ENCODE results near the gene RNF157. TPM values are rescaled to one million over a fixed set of nuclear protein-coding genes. Genes with fewer than 3 reads are reported as not detected.

Gene RNF157
- total and polyA plus RNA-seq, 2 of the 13 experiments (the other 11 are each of a cell fraction or from before 2014, with no cell fraction given) = 0.44 to 1.5 TPM

DNA sequence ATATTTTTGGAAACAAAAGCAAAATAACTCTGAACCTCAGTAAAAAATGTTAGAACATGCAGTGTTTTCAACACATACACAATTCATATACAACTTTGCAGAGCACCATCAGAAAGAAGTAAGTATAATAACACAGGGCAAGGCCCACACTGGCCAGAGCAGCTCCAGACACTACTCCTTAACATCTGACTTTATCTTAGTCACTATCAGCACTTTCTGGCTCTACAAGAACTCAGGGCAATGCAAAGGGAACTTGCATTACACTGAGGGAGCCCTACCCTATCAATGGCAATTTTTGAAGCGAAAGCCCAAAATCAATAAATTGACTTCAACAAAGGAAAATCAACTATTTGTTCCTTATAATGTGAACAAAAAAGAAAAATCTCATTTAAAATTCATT is 16.5 kb downstream of the RNF157 start (continued):
- no peak for TF ChIP-seq FIP1L1 (IDR thresholded peaks at IDR 0.05; ENCODE audit: borderline replicate concordance, insufficient read depth, low read depth, low read length)

DNA sequence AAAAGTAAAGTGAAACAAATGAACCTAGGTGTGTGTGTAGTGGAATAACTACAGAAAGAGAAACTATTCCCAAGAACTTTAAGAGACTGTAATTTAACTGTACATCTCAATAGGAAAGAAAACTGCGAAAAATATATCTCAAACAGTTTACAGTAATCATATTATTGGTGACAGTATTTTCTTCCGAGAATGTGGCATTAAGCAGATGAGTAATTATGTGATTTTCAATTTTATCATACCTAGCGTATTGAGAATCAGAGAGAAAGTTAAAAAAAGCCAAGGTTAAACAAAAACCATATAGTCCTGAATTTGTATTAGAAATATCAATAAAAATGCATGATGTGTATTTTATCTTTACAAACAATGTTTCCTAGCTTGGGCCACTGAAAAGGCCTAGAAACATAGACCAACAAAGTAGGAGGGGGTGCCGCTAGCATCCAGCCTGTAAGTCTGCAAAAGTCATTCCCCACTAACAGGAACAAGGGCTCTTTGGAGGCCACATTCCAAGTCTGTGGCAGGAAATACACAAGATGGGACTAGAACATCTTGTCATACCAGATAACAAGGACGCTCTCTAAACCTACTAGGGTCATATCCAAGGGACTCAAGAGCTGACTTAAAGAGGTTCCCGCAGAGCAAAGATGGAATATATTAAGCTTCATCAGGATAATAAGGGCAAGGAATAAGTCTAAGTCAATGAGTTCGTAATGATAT is 20.5 kb downstream of the RNF157 start:
- WGBS (ENCODE audit: low lambda C conversion rate) = 77% methylated on average over 7 of the region's 7 CpGs
- H3K9ac ChIP-seq (ENCODE audit: insufficient read depth, low read depth, low read length) = no peak overlapping the region
- H3K9me3 ChIP-seq (ENCODE audit: low read length) = no peaks in the 10 kb centered on the region
- no peak overlapping the region for H3K4me3 ChIP-seq (replicated peaks in 1 of 3; ENCODE audit: insufficient read depth in 1 of 3, low read depth in 2 of 3, low read length in 3 of 3)
- no peaks in the 10 kb centered on the region for H4K20me1 ChIP-seq (ENCODE audit: insufficient read depth, low read length)
- peaks cover 9% of the 10 kb centered on the region for H3K4me1 ChIP-seq (ENCODE audit: insufficient read depth, low read length)
- H3K27me3 ChIP-seq (ENCODE audit: control insufficient read depth in 1 of 2, insufficient read depth in 2 of 2, low read length in 2 of 2) = no peaks in the 10 kb centered on the region
- BruUV-seq (replicated peaks) = no TSS peak
- no peak for FAIRE-seq
- no peak for TF ChIP-seq ZNF674 (CRISPR knock-in tag; IDR thresholded peaks at IDR 0.05; ENCODE audit: low read depth)
- TF ChIP-seq, protein P1, sequence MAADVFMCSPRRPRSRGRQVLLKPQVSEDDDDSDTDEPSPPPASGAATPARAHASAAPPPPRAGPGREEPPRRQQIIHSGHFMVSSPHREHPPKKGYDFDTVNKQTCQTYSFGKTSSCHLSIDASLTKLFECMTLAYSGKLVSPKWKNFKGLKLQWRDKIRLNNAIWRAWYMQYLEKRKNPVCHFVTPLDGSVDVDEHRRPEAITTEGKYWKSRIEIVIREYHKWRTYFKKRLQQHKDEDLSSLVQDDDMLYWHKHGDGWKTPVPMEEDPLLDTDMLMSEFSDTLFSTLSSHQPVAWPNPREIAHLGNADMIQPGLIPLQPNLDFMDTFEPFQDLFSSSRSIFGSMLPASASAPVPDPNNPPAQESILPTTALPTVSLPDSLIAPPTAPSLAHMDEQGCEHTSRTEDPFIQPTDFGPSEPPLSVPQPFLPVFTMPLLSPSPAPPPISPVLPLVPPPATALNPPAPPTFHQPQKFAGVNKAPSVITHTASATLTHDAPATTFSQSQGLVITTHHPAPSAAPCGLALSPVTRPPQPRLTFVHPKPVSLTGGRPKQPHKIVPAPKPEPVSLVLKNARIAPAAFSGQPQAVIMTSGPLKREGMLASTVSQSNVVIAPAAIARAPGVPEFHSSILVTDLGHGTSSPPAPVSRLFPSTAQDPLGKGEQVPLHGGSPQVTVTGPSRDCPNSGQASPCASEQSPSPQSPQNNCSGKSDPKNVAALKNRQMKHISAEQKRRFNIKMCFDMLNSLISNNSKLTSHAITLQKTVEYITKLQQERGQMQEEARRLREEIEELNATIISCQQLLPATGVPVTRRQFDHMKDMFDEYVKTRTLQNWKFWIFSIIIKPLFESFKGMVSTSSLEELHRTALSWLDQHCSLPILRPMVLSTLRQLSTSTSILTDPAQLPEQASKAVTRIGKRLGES (CRISPR knock-in tag; IDR thresholded peaks at IDR 0.05; ENCODE audit: borderline replicate concordance) = no peak
- no peak for TF ChIP-seq MAFK (conservative IDR thresholded peaks at IDR 0.05 in 1 of 2, IDR thresholded peaks at IDR 0.05 in 1 of 2; ENCODE audit: low read length in 2 of 2)
- TF ChIP-seq, protein P2, sequence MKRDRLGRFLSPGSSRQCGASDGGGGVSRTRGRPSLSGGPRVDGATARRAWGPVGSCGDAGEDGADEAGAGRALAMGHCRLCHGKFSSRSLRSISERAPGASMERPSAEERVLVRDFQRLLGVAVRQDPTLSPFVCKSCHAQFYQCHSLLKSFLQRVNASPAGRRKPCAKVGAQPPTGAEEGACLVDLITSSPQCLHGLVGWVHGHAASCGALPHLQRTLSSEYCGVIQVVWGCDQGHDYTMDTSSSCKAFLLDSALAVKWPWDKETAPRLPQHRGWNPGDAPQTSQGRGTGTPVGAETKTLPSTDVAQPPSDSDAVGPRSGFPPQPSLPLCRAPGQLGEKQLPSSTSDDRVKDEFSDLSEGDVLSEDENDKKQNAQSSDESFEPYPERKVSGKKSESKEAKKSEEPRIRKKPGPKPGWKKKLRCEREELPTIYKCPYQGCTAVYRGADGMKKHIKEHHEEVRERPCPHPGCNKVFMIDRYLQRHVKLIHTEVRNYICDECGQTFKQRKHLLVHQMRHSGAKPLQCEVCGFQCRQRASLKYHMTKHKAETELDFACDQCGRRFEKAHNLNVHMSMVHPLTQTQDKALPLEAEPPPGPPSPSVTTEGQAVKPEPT (CRISPR knock-in tag; IDR thresholded peaks at IDR 0.05; ENCODE audit: low read depth) = no peak
- TF ChIP-seq, protein P3, sequence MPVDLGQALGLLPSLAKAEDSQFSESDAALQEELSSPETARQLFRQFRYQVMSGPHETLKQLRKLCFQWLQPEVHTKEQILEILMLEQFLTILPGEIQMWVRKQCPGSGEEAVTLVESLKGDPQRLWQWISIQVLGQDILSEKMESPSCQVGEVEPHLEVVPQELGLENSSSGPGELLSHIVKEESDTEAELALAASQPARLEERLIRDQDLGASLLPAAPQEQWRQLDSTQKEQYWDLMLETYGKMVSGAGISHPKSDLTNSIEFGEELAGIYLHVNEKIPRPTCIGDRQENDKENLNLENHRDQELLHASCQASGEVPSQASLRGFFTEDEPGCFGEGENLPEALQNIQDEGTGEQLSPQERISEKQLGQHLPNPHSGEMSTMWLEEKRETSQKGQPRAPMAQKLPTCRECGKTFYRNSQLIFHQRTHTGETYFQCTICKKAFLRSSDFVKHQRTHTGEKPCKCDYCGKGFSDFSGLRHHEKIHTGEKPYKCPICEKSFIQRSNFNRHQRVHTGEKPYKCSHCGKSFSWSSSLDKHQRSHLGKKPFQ (CRISPR knock-in tag; IDR thresholded peaks at IDR 0.05; ENCODE audit: insufficient replicate concordance) = no peak
- TF ChIP-seq HIVEP1 (CRISPR knock-in tag; IDR thresholded peaks at IDR 0.05) = no peak
- TF ChIP-seq, protein P4, sequence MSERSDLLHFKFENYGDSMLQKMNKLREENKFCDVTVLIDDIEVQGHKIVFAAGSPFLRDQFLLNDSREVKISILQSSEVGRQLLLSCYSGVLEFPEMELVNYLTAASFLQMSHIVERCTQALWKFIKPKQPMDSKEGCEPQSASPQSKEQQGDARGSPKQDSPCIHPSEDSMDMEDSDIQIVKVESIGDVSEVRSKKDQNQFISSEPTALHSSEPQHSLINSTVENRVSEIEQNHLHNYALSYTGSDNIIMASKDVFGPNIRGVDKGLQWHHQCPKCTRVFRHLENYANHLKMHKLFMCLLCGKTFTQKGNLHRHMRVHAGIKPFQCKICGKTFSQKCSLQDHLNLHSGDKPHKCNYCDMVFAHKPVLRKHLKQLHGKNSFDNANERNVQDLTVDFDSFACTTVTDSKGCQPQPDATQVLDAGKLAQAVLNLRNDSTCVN (CRISPR knock-in tag; IDR thresholded peaks at IDR 0.05; ENCODE audit: borderline replicate concordance) = no peak
- no peak for TF ChIP-seq SNRNP70 (IDR thresholded peaks at IDR 0.05; ENCODE audit: low read depth, low read length)
- TF ChIP-seq ZNF335 (CRISPR knock-in tag; IDR thresholded peaks at IDR 0.05) = no peak
- TF ChIP-seq RARA (CRISPR knock-in tag; IDR thresholded peaks at IDR 0.05) = no peak
- TF ChIP-seq, protein P5, sequence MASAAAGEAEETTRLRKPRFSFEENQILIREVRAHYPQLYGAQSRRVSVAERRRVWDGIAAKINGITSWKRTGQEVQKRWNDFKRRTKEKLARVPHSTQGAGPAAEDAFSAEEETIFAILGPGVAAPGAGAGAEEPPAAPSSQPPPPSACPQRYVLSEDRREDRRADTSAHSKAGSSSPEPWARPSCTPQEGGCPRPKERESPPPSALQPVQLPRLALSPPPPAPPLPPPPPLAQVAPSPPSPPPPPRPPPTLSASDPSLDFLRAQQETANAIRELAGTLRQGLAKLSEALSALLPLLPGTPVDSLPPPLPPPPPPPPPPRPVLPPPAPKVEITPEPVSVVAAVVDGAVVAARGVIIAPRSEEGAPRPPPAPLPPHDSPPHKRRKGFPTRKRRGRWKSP (CRISPR knock-in tag; IDR thresholded peaks at IDR 0.05) = no peak
- no peak for ATAC-seq
- H2AFZ ChIP-seq (ENCODE audit: low read length) = no peak overlapping the region
- DNase-seq (ENCODE audit: low spot score) = no peak
- no peaks in the 10 kb centered on the region for H3K36me3 ChIP-seq (replicated peaks in 1 of 2; ENCODE audit: control insufficient read depth in 1 of 2, insufficient read depth in 2 of 2, low read length in 2 of 2)
- POLR2A ChIA-PET = no interaction called here
- no peaks in the 10 kb centered on the region for H3K79me2 ChIP-seq (ENCODE audit: insufficient read depth, low read length)
- in situ Hi-C loops (cut with HindIII; ENCODE audit: extremely low pct_ligation_motif_present, low pct_unique_long_range_greater_than_20kb) = no loop called here
- H3K27ac ChIP-seq (ENCODE audit: extremely low read length, insufficient read depth, low read length) = no peak overlapping the region
- CTCF ChIA-PET (ENCODE audit: low intra/inter-chr PET ratio, low total read pairs) = no interaction called here
- H3K4me2 ChIP-seq (ENCODE audit: low read depth, low read length) = no peak overlapping the region
- intact Hi-C loops (cut with micrococcal nuclease; ENCODE audit: unreplicated experiment) = loop anchor here (2.0 kb wide), 1 partner anchor 19 kb away; no protein-coding TSS in a partner anchor
